Ishikawa (cell line): Measurements from ENCODE around the gene C16orf92.

Experiments used
- CEBPB ChIP-seq: IDR thresholded peaks from 2 replicates; pipeline ENCODE4 v1.6.1; 2012
- CREB1 ChIP-seq: IDR thresholded peaks from 2 replicates; pipeline ENCODE4 v1.6.1; 2012; ENCODE audit warnings: low read depth
- EGR1 ChIP-seq: IDR thresholded peaks from 2 replicates; pipeline ENCODE4 v1.6.1; 2012
- EP300 ChIP-seq: IDR thresholded peaks from 2 replicates; pipeline ENCODE4 v1.6.1; 2012; ENCODE audit warnings: borderline replicate concordance
- FOXM1 ChIP-seq: IDR thresholded peaks from 2 replicates; pipeline ENCODE4 v1.6.1; 2012; ENCODE audit warnings: low read depth, borderline replicate concordance
- NFIC ChIP-seq: IDR thresholded peaks from 2 replicates; pipeline ENCODE4 v1.6.1; 2012
- RAD21 ChIP-seq: IDR thresholded peaks from 2 replicates; pipeline ENCODE4 v1.6.1; 2012; ENCODE audit warnings: low read depth
- TAF1 ChIP-seq: IDR thresholded peaks from 2 replicates; pipeline ENCODE4 v1.6.1; 2012; ENCODE audit warnings: low read depth, mild to moderate bottlenecking
- TCF12 ChIP-seq: IDR thresholded peaks from 2 replicates; pipeline ENCODE4 v1.6.1; 2012; ENCODE audit warnings: low read depth
- TEAD4 ChIP-seq: IDR thresholded peaks from 2 replicates; pipeline ENCODE4 v1.6.1; 2012
- YY1 ChIP-seq: IDR thresholded peaks from 2 replicates; pipeline ENCODE4 v1.6.1; 2012; ENCODE audit warnings: low read depth
- ZBTB7A ChIP-seq: IDR thresholded peaks from 2 replicates; pipeline ENCODE4 v1.6.1; 2012; ENCODE audit warnings: low read depth
- TF ChIP-seq, protein P1 (sequence below): IDR thresholded peaks from 2 replicates; pipeline ENCODE4 v1.6.1; 2012; ENCODE audit warnings: low read depth, mild to moderate bottlenecking
- TF ChIP-seq, protein P2 (sequence below): IDR thresholded peaks from 2 replicates; pipeline ENCODE4 v1.6.1; 2012
- TF ChIP-seq, protein P3 (sequence below): IDR thresholded peaks from 2 replicates; pipeline ENCODE4 v1.6.1; 2012

C16orf92 gene

DNA sequence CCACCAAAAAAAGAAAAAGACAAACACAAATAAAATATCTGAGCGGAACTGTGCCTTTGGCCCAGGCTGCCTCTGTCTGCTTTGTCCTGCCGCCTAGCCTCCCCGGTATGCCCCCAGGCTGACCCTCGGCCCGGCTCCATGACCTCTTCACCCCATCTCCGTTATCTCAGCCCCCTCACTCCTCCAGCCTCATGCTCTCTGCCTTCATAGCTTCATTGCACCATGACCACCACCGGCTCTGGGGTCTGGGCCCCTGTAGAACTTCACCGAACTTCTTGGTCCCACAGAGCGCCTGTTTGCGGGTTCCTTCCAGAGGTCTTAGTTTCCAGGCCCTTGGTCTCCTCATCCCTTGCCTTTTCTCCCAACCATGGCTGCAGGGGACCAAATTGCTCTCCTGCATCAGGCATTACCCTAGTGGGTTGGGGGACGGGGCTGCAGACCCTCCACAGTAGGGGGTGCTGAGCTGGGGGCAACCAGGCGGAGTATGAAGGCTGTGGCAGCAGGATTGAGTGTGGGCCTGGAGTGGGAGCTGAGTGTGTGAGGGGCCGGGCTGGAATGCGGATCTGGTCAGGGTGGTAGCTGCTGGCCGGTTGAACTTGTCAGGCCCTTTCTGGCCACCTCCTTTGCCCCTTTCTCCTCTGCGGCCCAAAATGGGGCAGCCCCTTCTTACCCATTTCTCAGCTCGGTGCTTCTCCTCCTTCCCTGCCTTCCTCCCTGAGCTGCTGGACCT is 34.5 kb upstream of the C16orf92 start:
- TF ChIP-seq CEBPB (no peak), ZBTB7A (no peak), YY1 (no peak), CREB1 (no peak)
- TF ChIP-seq, protein P1, sequence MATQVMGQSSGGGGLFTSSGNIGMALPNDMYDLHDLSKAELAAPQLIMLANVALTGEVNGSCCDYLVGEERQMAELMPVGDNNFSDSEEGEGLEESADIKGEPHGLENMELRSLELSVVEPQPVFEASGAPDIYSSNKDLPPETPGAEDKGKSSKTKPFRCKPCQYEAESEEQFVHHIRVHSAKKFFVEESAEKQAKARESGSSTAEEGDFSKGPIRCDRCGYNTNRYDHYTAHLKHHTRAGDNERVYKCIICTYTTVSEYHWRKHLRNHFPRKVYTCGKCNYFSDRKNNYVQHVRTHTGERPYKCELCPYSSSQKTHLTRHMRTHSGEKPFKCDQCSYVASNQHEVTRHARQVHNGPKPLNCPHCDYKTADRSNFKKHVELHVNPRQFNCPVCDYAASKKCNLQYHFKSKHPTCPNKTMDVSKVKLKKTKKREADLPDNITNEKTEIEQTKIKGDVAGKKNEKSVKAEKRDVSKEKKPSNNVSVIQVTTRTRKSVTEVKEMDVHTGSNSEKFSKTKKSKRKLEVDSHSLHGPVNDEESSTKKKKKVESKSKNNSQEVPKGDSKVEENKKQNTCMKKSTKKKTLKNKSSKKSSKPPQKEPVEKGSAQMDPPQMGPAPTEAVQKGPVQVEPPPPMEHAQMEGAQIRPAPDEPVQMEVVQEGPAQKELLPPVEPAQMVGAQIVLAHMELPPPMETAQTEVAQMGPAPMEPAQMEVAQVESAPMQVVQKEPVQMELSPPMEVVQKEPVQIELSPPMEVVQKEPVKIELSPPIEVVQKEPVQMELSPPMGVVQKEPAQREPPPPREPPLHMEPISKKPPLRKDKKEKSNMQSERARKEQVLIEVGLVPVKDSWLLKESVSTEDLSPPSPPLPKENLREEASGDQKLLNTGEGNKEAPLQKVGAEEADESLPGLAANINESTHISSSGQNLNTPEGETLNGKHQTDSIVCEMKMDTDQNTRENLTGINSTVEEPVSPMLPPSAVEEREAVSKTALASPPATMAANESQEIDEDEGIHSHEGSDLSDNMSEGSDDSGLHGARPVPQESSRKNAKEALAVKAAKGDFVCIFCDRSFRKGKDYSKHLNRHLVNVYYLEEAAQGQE, result no peak

DNA sequence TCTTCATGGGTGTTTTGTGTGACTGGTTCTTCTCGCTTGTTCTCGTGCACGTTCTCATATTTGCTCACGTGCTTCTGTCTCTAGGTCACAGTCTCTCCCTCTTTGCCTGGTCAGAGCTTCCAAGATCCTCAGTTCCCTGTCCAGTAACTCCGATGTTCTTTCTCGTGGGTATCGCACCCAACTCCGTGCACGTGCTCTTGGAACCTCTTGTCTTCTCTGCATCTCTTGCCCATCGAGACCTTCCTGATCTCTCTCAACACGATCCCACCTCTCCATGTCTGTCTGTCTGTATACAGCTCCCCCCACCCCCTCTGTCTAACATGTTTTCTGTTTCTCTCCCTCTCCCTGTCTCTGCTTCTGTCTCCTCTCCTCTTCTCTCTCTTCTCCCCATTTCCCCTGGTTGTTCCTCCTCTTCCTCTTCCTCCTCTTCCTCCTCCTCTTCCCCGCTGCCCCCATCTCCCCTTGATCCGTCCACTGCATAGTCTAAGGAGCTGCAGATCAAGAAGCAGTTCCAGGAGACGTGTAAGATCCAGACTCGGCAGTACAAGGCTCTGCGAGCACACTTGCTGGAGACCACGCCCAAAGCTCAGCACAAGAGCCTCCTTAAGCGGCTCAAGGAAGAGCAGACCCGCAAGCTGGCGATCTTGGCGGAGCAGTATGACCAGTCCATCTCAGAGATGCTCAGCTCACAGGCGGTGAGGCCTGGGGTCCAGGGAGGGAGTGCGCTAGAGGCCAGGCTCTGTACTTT is 33.7 kb upstream of the C16orf92 start:
- no peak for TF ChIP-seq YY1

DNA sequence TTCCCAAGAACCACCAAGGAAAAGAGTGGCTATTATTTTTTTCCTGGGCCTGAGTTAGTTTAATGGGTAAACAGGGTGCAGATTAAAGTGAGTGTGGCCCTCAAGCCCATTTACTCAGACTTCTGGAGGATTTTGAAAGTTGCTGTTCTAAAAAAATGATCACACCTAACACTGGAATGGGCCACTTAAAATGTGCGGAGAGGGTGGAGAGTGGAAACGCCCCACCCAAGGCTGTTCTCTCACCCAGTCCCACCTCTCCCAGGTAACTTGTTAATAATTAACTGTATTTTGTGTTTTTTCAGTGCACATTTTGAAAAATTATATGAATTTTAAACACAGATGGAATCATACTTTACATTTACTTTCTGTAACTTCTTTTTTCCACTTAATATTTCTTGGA is 33.0 kb upstream of the C16orf92 start:
- TF ChIP-seq CREB1 (no peak), TAF1 (no peak), TEAD4 (no peak), YY1 (no peak), RAD21 (no peak), EGR1 (no peak), EP300 (no peak), NFIC (no peak), CEBPB (no peak), TCF12 (no peak), ZBTB7A (no peak), FOXM1 (no peak)
- TF ChIP-seq, protein P2, sequence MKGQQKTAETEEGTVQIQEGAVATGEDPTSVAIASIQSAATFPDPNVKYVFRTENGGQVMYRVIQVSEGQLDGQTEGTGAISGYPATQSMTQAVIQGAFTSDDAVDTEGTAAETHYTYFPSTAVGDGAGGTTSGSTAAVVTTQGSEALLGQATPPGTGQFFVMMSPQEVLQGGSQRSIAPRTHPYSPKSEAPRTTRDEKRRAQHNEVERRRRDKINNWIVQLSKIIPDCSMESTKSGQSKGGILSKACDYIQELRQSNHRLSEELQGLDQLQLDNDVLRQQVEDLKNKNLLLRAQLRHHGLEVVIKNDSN, result no peak
- TF ChIP-seq, protein P3, sequence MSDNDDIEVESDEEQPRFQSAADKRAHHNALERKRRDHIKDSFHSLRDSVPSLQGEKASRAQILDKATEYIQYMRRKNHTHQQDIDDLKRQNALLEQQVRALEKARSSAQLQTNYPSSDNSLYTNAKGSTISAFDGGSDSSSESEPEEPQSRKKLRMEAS, result no peak
- TF ChIP-seq, protein P1, result no peak

DNA sequence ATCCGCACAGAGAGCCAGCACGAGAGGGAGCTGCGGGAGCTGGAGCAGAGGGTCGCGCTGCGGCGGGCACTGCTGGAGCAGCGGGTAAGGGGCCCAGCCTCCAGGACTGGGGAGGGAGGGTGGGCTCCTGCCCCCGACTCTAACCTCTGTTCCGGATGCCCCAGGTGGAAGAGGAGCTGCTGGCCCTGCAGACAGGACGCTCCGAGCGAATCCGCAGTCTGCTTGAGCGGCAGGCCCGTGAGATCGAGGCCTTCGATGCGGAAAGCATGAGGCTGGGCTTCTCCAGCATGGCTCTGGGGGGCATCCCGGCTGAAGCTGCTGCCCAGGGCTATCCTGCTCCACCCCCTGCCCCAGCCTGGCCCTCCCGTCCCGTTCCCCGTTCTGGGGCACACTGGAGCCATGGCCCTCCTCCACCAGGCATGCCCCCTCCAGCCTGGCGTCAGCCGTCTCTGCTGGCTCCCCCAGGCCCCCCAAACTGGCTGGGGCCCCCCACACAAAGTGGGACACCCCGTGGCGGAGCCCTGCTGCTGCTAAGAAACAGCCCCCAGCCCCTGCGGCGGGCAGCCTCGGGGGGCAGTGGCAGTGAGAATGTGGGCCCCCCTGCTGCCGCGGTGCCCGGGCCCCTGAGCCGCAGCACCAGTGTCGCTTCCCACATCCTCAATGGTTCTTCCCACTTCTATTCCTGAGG is 32.0 kb upstream of the C16orf92 start:
- TF ChIP-seq, protein P1, result no peak
- TF ChIP-seq, protein P2, result no peak
- no peak for TF ChIP-seq RAD21
- TF ChIP-seq, protein P3, result no peak
- TF ChIP-seq NFIC, result no peak
- no peak for TF ChIP-seq ZBTB7A

DNA sequence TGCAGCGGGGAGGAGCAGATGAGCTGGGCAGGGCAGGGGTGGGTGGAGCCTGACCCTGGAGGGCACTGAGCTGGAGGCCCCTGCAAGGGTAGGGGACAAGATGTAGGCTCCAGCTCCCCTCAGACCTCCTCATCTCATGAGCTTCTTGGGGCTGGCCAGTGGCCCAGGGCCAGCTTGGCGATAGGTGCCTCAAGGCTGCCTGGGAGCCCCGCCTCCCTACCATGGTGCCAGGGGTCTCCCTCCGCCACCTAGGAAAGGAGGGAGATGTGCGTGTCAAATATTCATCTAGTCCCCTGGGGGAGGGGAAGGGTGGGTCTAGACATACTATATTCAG is 31.5 kb upstream of the C16orf92 start:
- TF ChIP-seq NFIC (no peak), EP300 (no peak), CEBPB (no peak), TEAD4 (no peak), YY1 (no peak), CREB1 (no peak), RAD21 (no peak), EGR1 (no peak), TAF1 (no peak), ZBTB7A (no peak), TCF12 (no peak), FOXM1 (no peak)
- TF ChIP-seq, protein P1, result no peak
- TF ChIP-seq, protein P2, result no peak
- TF ChIP-seq, protein P3, result no peak
